GM12878 (cell line): ENCODE data around the gene ANKFY1. TPM values are rescaled to one million over a fixed set of nuclear protein-coding genes. Genes with fewer than 3 reads are reported as not detected.

Experiments used
- CHD4 ChIP-seq: fragments of 200-600 bp; sonication (generic); IDR thresholded peaks from 2 replicates; pipeline ENCODE4 v1.6.1; 2016; ENCODE audit warnings: mild to moderate bottlenecking
- LARP7 ChIP-seq: fragments of 450-650 bp; IDR thresholded peaks from 2 replicates; pipeline ENCODE4 v1.6.1; 2017; ENCODE audit warnings: mild to moderate bottlenecking
- NR2F1 ChIP-seq: fragments of 450-650 bp; conservative IDR thresholded peaks from 2 replicates; pipeline ENCODE4 v1.6.1; 2017; ENCODE audit warnings: mild to moderate bottlenecking
- PAX5 ChIP-seq: IDR thresholded peaks from 2 replicates; pipeline ENCODE4 v1.6.1; 2011; ENCODE audit warnings: low read depth, low read length, borderline replicate concordance
- POLR2A ChIP-seq: IDR thresholded peaks from 2 replicates; pipeline ENCODE4 v1.6.1; 2011; ENCODE audit warnings: low read depth, mild to moderate bottlenecking, low read length
- RBBP5 ChIP-seq: fragments of 200-600 bp; sonication (generic); conservative IDR thresholded peaks from 2 replicates; pipeline ENCODE4 v1.6.1; 2016
- SMARCA5 ChIP-seq: fragments of 450-650 bp; IDR thresholded peaks from 2 replicates; pipeline ENCODE4 v1.6.1; 2017; ENCODE audit warnings: mild to moderate bottlenecking
- polyA plus RNA-seq, 11 experiments: library from polyadenylated mRNA; depleted of rRNA in 4 of 11; unstranded in 6 of 11; stranded (reverse) in 5 of 11; fragments of >200 nt; fragmentation: Nextera tagmentation in 4 of 11; fragmentation: Illumina TruSeq in 1 of 11; extraction: Ambion mirVana in 4 of 11; extraction: Trizol in 1 of 11; gene quantifications; 1 replicate in 1 of 11; 2 replicates in 10 of 11; pipeline versions ENCODE4 v1.2.1 to v1.2.3, GENCODE V29; 2011 to 2016; ENCODE audit warnings: inconsistent platforms in 2 of 11, missing spikeins in 2 of 11, low read depth in 1 of 11
- total RNA-seq, 4 experiments: library from RNA; depleted of rRNA in 3 of 4; stranded (reverse); fragments of >200 nt in 3 of 4; fragmentation: Illumina TruSeq in 1 of 4; extraction: Trizol in 1 of 4; gene quantifications; 2 replicates each; pipeline versions ENCODE4 v1.2.1 to v1.2.3, GENCODE V29; 2013 to 2021
- TF ChIP-seq, protein P1 (sequence below): fragments of 450-650 bp; conservative IDR thresholded peaks from 2 replicates; pipeline ENCODE4 v1.6.1; 2017; ENCODE audit warnings: mild to moderate bottlenecking, moderate library complexity
- TF ChIP-seq, protein P2 (sequence below): fragments of 450-650 bp; IDR thresholded peaks from 2 replicates; pipeline ENCODE4 v1.6.1; 2017; ENCODE audit warnings: antibody characterized with exemption, mild to moderate bottlenecking, moderate library complexity

The ANKFY1 gene
- total and polyA plus RNA-seq, 10 of the 15 experiments (the other 5 are each of a cell fraction or from before 2014, with no cell fraction given) = 3.0 to 27.7 (median 16.4) TPM

DNA sequence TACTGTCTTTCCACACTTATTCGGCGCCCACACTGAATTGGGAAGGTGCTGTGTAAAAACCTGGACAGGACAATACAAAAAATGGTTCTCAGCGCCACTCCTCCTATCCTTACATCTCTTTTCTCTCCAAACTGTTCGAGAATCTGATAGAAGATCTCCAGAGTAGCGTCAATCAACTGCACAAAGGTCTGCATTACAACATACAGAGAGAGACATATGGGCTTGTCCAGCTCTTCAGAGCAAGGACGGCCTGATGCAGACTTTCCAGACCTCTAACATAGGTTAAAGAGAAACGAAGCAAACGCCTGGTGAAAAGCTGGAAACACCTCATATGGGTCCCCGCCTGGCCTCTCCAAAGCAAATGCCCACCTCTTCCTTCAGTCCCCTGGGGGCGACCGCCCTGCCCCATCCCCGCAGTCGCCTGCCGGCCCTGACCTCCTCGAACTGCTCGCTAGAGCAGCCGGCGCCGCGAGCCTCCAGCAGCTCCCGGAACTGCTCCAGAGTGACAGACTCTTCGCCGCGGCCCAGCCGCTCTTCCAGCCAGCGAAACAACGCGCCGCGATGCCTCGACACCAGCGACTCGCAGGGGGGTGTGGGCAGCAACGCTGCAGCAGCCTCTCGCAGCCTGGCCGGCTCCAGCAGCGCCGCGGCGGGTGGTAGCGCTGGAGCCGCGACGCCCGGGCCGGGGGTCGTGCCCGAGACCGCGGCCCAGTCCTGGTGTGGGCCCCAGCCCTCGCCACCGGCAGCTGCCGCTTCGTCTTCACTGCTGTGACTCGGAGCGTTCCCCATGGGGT is 121.5 kb downstream of the ANKFY1 start (continued):
- no peak for TF ChIP-seq RBBP5
- TF ChIP-seq SMARCA5 = no peak; the same call in 1 of the 2 replicates
- no peak for TF ChIP-seq CHD4
- TF ChIP-seq, protein P1, sequence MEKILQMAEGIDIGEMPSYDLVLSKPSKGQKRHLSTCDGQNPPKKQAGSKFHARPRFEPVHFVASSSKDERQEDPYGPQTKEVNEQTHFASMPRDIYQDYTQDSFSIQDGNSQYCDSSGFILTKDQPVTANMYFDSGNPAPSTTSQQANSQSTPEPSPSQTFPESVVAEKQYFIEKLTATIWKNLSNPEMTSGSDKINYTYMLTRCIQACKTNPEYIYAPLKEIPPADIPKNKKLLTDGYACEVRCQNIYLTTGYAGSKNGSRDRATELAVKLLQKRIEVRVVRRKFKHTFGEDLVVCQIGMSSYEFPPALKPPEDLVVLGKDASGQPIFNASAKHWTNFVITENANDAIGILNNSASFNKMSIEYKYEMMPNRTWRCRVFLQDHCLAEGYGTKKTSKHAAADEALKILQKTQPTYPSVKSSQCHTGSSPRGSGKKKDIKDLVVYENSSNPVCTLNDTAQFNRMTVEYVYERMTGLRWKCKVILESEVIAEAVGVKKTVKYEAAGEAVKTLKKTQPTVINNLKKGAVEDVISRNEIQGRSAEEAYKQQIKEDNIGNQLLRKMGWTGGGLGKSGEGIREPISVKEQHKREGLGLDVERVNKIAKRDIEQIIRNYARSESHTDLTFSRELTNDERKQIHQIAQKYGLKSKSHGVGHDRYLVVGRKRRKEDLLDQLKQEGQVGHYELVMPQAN = peak; percentile 97
- no peak for TF ChIP-seq POLR2A
- TF ChIP-seq NR2F1 = peak; percentile 80; the same call in 1 of the 2 replicates
- no peak for TF ChIP-seq PAX5
- TF ChIP-seq LARP7 = peak; percentile 98
- TF ChIP-seq, protein P2, sequence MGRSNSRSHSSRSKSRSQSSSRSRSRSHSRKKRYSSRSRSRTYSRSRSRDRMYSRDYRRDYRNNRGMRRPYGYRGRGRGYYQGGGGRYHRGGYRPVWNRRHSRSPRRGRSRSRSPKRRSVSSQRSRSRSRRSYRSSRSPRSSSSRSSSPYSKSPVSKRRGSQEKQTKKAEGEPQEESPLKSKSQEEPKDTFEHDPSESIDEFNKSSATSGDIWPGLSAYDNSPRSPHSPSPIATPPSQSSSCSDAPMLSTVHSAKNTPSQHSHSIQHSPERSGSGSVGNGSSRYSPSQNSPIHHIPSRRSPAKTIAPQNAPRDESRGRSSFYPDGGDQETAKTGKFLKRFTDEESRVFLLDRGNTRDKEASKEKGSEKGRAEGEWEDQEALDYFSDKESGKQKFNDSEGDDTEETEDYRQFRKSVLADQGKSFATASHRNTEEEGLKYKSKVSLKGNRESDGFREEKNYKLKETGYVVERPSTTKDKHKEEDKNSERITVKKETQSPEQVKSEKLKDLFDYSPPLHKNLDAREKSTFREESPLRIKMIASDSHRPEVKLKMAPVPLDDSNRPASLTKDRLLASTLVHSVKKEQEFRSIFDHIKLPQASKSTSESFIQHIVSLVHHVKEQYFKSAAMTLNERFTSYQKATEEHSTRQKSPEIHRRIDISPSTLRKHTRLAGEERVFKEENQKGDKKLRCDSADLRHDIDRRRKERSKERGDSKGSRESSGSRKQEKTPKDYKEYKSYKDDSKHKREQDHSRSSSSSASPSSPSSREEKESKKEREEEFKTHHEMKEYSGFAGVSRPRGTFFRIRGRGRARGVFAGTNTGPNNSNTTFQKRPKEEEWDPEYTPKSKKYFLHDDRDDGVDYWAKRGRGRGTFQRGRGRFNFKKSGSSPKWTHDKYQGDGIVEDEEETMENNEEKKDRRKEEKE = peak; percentile 47; the same call in 1 of the 2 replicates
- TF ChIP-seq, all 136 proteins: peak for 9
